NCI-H2107 treated with DMSO at 0.1 percent for 48 hours (cell line): ENCODE data around the gene RHBDF2.
A peak's percentile ranks its signal among the peaks of the same experiment; 100 is the strongest.
"Not testable (repeated sequence)": the region's sequence is repeated elsewhere in the genome, so short reads cannot be mapped to it uniquely, and the experiment has no call there.

Source experiments
- DNase-seq: peaks from one replicate; lab custom pipeline; 2025; ENCODE audit not compliant: unreplicated experiment; lab: John Stamatoyannopoulos, UW

RHBDF2 gene

DNA sequence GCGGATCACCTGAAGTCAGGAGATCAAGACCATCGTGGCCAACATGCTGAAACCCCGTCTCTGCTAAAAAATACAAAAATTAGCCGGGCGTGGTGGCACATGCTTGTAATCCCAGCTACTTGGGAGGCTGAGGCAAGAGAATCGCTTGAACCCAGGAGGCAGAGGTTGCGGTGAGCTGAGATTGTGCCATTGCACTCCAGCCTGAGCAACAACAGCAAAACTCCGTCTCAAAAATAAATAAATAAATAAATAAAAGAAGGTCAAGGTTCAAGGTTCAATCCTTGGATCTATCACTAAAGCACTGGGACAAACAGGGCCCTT is 24.2 kb upstream of the RHBDF2 start:
- not testable (repeated sequence) for DNase-seq

DNA sequence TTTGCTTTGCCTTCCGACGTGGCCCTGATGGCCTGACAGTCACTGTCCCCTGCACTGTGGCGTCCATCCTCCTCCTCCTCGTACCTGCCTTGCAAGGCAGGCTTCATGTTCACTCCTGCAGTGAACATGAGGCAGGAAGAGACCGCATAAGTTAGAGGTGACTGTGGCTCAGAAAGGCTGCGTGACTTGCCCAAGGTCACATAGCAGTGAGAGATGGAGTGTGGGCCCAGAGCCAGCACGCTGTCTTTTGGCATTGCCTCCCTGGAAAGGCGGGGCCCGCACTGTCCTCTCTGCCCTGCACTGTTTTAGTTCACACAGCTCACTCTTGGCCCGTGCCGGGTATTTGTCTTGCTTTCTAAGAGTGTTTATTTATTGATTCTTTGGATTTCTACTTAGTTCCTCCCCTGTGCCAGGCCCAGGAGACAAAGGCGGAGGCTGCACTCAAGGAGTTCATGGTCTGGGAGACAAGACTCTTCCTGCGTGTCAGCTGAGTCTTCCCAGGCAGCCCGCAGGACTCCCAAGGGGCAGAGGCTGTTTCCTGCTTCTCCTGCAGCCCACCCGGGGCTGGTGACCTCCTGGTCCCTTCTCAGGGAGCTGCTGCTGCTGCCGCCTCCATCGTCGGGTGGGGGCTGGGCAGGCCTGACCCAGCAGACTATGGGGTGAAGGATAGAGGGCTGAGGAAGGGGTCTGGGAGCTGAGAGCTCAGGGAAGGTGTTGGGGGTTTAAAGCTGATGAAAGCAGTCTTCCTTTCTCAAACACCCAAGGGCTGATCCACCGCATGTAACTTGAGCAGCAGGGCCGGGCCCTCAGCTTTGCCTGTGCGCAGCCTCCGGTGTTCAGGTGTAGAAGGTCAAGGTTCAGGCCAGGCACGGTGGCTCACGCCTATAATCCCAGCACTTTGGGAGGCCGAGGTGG is 23.6 kb upstream of the RHBDF2 start:
- DNase-seq: no peak

DNA sequence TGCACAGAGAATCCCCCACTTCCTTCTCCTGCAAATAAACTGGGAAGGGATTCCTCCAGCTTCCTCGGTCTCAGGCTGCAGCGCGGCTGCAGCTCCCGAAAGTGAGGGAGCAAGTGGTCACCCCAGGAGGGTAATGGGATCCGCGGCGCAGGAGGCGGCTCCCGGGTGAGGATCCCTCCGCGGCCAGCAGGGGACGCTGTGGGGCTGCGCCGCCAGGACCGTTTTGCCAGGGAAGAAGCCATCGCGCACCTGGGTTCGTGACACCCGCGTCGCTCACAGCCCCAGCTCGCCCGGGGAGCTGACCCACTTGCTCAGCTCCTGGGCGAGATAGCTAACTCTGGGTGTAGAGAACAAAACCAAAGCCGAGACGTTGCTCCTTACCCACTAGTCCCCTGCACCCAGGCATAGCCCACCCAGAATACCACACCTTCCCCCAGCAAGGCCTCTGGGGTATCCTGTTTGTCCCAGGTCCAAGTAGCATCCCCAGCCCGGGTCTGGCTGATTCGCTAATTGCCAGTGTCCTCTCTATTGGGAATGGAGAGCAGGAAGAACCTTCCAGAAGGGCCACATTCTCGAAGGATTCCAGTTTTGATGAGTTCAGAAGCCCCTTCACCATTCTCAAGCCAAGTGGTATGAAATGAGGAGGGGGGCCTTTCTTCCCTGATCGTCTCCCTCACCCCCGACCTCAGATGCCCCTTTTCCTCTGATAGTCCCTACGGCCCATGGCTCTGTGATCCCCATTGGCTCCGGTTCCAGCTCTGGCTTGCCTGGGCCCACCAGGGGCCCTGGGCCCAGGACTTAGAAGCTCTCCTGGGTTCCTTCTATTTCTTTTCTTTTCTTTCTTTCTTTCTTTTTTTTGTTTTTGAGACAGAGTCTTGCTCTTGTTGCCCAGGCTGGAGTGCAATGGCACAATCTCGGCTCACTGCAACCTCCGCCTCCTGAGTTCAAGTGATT is 22.1 kb upstream of the RHBDF2 start:
- peak; percentile 32 for DNase-seq

DNA sequence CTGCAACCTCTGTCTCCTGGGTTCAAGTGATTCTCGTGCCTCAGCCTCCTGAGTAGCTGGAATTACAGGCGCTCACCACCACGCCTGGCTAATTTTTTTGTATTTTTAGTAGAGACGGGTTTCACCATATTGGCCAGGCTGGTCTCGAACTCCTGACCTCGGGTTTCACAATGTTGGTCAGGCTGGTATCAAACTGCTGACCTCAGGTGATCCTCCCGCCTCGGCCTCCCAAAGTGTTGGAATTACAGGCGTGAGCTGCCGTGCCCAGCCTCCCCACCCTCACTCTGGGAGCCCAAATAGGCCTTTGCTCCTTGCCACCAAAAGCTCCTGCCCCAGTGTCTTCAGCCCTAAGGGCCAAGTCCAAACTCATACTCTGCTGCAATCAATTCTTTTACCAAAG is 20.5 kb upstream of the RHBDF2 start:
- not testable (repeated sequence) for DNase-seq

DNA sequence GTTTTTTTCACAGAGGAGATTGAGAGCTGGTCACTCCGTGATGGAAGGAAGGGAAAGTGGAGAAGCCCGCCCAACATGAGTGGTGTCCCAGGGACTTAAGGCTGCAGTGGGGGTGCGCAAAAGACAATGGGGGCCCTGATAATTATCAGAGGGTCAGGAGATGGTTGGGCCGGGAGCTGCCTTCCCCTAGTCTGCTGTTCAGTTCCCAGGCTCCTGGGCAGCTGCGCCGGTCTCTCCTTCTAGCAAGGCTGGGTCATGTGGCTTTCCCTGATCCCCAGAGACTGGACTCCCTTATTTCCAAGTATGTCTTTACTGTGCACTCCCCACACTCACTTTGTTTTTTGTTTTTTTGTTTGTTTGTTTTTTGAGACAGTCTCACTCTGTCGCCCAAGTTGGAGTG is 20.0 kb upstream of the RHBDF2 start:
- DNase-seq: no peak

DNA sequence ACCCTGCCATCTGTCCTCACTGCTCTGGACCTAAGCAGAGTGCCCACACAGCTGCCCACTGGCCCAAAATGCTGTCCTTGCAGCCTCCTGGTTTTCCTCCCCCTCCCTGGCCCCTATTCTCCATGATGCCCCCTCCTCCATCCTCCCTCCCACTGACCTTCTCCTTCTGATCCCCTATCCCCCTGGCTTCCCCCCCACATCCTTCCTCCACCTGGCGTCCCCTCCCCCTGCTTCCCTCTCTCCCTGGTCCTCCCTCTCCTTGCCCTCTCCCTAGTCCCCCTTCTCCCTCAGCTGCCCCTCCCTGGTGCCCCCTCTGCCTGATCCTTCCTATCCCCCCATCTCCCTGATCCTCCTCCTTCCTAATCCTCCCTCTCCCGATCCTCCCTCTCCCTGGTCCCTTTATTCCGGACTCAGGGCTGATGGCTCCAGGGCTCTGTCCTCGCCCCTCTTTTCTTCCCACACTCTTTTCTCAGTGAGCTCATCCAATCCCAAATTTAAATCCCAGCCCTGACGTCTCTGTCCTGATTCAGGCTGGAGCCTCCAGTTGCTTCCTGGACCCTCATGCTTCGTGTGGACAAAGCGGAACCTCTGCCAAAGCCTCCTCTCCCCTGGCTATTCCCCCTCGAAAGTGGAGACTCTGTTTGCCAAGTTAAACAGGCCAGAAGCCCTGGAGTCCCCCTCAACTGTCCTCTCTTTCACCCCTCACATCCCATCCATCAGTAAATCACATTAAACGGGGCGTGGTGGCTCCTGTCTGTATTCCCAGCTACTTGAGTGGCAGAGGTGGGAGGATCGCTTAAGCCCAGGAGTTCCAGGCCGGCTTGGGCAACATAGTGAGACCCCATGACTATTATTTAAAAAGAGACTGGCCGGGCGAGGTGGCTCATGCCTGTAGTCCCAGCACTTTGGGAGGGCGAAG is 18.1 kb upstream of the RHBDF2 start:
- no peak for DNase-seq

DNA sequence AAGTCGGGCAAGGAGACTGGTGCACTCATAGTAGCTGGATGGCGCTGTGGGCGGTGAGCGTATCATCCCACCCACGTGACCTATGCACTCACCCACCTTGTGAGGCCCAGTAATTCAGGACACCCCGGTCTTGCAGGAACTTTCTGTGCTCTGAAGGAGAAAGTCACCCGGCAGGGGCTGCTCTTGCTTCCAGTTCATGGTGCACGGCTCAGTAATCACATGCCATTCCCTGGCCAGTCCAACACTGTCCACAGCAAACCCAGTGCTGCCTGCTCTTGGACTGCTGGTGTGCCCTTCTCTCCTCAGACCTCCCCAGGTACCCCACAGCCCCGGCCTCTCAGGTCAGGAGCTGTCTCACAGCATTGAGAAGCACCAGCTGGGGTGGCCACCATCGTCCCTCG is 16.4 kb upstream of the RHBDF2 start:
- DNase-seq: no peak

DNA sequence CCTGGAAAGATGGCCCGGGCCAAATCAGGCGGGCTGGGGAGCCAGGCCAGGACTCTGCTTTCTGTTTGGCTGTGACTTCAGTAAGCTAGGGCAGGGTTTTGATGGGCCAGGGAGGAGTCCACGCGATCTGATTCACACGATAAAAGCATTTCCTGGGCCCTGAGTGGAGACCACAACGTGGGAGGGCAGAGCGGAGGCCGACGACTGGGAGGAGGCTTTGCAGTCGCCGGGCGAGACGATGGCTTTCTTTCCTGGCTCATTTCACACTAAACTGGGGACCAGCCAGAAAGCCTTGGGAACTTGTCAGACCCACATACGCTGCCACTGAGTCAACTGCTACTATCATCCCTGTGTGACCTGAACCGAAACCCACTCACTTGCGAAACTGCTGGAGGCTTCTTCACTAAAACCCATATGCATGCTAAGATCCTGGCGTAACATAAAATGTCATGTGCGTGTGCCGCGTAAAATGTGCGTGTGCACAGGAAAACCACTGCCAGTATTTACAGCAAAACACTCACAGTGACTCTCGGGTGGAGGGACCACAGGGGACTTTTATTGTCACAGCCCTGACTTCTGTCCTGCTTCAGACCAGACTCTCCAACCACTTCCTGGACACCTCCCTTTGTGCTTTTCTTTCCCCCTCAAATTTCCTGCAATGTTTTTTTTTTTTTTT is 14.2 kb upstream of the RHBDF2 start:
- DNase-seq: no peak

DNA sequence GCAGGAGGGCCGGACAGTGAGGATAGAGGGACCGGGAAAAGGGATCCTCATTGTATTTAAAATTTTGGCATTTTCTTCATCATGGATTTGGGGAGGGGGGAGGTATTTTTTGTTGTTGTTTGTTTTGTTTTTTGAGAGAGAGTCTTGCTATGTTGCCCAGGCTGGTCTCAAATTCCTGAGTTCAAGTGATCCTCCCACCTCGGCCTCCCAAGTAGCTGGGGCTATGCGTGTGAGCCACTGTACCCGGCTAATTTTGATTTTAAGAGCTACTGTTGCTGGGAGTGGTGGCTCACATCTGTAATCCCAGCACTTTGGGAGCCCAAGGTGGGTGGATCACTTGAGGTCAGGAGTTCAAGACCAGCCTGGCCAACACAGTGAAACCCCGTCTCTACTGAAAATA is 13.1 kb upstream of the RHBDF2 start:
- DNase-seq: not testable (repeated sequence)

DNA sequence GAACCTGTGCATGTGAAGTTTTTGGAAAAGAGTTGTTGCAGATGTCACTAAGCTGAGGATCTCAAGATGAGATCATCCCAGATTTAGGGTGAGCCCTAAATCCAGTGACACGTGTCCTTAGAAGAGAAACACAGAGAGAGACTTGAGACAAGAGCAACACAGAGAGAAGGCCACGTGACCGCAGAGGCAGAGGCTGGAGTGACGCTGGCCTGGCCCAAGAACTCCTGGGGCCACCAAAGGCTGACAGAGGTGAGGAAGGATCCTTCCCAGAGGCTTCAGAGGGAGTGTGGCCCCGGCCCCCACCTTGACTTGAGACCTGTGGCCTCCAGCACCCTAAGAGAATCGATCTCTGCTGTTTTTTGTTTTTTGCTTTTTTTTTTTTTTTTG is 12.1 kb upstream of the RHBDF2 start:
- DNase-seq: no peak

DNA sequence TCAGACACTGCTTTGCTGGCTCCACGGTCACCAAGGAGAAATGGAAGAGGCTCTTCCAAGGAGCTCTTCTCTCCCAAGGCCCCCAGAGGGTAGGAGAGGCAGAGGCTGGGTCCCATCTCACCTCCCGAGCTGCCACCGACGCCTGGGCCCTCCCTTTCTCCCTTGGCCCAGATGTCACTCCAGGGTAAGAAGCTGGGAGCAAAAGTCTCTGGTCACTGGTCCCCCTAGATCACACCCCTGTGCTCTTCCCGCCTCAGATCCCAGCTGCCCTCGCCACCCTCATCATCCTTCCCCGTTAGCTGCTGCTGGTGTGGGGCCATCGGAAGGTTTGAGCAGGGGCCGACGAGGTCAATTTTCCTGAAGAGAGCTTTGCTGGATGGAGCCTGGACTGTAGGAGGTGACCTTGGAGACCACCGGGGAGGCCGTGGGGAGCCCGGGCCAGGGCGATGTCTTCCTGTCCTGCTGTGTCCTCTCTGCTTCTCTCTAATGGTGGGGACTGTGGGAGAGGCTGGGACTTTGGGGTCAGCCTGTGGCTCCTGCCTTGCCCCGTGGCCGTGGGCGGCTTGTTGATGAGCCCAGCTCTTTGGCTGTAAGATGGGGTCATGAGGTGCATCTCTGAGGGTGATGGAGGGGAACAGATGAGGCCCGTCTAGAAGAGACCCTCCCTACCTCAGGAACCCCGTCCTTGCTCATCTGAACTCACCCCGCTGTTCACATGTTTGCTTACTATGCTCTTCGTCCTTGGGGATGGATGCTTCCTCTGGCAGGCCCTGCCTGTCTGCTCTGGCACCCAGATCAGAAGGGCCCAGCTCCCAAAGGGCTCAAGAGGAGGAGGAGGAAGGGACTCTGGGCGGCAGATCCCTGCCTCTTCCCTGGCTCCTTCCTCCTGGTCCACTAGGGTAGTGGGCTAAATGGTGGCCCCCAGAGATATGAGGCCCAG is 11.4 kb upstream of the RHBDF2 start:
- no peak for DNase-seq

DNA sequence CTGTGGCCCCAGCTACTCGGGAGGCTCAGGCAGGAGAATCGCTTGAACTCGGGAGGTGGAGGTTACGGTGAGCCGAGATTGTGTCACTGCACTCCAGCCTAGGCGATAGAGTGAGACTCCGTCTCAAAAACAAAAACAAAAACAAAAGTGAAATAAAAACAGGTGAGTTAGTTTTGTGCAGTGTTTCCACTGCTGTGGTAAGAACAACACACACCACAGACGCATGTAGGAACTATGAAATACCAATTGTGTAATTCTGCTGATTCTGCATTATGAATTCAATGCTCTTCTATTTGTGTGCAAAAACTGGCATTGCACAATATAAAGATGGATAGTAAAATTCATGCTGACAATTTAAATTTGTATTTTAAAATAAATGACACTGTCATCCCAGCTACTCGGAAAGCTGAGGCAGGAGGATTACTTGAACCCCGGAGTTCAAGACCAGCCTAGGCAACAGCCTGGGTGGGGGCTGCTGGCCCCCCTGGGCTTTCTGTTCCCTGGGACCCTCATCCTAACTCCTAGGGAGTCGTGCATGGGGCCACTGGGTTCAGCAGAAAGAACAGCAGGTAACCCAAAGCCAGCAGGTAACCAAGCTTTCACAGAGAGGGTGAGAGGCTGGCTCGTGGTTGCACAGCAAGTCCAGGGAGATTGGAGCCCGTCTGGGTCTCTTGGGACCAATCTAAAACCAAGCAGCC is 10.6 kb upstream of the RHBDF2 start:
- DNase-seq: no peak

DNA sequence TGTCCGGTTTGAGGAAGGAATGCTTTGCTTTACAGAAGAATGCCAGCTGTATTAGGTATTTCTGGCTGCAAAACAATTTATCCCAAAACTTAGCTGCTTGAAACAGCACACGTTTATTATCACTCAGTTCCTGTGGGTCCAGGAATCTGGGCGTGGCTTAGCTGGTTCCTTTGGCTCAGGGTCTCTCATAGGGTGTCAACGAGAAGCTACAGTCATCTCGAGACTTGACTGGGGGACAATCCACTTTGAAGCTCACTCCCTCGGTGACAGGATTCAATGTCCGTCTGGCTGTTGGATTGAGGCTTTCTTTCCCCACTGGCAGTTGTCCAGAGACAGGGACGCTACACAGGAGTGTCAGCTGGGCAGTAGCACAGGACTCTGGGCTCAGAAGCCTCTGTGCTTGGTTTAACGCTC is 9.6 kb upstream of the RHBDF2 start:
- DNase-seq: no peak

DNA sequence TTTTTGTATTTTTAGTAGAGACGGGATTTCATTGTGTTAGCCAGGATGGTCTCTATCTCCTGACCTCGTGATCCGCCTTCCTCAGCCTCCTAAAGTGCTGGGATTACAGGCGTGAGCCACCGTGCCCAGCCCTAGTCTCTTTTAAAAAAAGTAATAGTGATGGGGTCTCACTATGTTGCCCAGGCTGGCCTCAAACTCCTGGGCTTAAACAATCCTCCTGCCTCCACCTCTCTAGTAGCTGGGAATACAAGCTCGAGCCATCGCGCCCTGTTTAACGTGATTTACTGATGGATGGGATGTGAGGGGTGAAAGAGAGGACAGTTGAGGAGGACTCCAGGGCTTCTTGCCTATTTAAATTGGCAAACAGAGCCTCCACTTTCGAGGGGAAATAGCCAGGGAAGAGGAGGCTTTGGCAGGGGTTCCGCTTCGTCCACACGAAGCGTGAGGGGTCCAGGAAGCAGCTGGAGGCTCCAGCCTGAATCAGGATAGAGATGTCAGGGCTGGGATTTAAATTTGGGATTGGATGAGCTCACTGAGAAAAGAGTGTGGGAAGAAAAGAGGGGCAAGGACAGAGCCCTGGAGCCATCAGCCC is 7.3 kb upstream of the RHBDF2 start:
- not testable (repeated sequence) for DNase-seq

DNA sequence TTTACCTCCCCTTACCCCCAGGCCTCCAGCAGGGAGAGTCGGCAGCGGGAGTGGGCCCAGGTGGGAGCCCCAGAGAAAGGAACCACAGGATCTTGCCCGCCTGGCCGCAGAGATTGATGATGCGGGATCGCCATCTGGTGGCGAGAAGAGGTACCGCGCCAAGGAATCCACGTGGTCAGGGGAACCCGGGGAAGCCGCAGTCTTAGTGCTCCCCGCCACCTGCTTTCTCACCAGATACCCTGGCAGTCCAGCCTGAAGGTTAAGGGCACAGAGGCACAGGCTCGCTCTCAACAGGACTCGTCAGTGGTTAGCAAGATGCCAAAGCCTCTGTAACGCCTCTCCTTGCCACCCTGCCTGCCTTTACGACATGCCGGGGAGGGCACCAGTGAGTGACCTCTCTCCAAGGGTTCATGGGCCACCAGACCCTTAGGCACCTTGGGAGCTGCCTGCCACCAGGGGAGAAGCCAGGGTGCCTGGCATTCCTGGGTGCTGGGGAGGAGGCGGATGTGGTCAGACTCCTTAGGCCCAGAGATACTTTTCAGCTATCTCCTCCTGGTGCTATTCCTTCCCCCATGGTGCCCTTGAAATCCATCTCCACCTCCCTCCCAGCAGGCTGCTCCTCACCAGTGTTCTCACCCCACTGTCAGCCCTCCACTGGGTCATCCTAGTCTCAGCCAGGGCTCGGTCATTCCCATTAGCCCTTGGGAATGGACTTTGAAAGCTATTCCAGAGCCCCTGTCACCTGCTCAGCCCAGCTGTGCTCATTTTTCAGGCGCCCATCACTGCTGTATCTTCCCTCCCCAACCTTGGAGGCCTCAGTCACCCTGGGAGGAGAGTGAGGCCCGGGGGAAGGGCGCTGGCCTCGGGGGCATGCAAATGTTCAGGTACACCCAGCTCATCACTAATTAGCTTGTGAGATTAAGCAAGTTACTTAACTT is 5.5 kb upstream of the RHBDF2 start:
- DNase-seq: peak; percentile 62

DNA sequence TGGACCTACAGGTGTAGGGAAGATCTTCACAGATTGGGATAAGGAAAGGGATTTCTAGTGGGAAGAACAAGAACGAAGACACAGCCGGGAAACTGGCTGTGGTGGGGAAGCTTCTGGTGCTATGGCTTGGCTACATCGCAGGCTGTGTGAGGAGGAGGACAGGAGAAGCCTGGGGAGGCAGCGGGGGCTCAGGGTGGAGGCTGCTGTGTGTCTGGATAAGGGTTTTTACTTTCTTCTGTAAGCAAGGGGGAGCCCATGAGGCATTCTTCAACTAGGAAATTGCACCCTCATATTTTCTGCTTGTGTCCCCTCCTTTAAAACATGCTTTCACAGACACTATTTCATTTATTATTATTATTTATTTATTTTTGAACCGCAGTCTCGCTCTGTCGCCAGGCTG is 2.9 kb upstream of the RHBDF2 start:
- no peak for DNase-seq
